Smooth muscle cell (in vitro differentiated cells): ENCODE measurements around the gene RIGI. TPM values are rescaled to one million over a fixed set of nuclear protein-coding genes. Genes with fewer than 3 reads are reported as not detected.

Experiments
- polyA plus RNA-seq: library from polyadenylated mRNA; unstranded; fragments of >200 nt; fragmentation: Nextera tagmentation; extraction: Ambion mirVana; gene quantifications from 2 replicates; pipeline ENCODE4 v1.2.1, GENCODE V29; 2016
- total RNA-seq: library from RNA; depleted of rRNA; stranded (reverse); fragments of >200 nt; gene quantifications from 2 replicates; pipeline ENCODE4 v1.2.3, GENCODE V29; 2014

The RIGI gene
- total and polyA plus RNA-seq, 2 experiments from 2014 or later, result 2.3 to 6.8 TPM

Other genes with a start within 250 kb of the RIGI start
- 72.3 and 83.1 TPM in 2 replicates for gene ACO1, start 141.6 kb downstream of the RIGI start, total RNA-seq
- gene ACO1, start 141.6 kb downstream of the RIGI start, polyA plus RNA-seq, result 54.3 and 74.4 TPM in 2 replicates
- 2.9 and 3.5 TPM in 2 replicates for gene SMIM27, start 26.1 kb upstream of the RIGI start, total RNA-seq
- gene SMIM27, start 26.1 kb upstream of the RIGI start, polyA plus RNA-seq, result 36.6 and 38.9 TPM in 2 replicates
- gene TOPORS, start 26.4 kb upstream of the RIGI start, total RNA-seq, result 25.3 and 34.1 TPM in 2 replicates
- 13.9 and 14.2 TPM in 2 replicates for gene TOPORS, start 26.4 kb upstream of the RIGI start, polyA plus RNA-seq
- gene NDUFB6, start 47.0 kb upstream of the RIGI start, total RNA-seq, result 114 and 172 TPM in 2 replicates
- 149 and 162 TPM in 2 replicates for gene NDUFB6, start 47.0 kb upstream of the RIGI start, polyA plus RNA-seq
- not detected in 2 replicates for gene TAF1L, start 109.5 kb upstream of the RIGI start, total RNA-seq
- 0.02 TPM in 1 of 2 replicates, not detected in the other for gene TAF1L, start 109.5 kb upstream of the RIGI start, polyA plus RNA-seq